NT2/D1 (cell line): ENCODE measurements around the gene LLGL2.

Experiments used
- SUZ12 ChIP-seq: IDR thresholded peaks from 2 replicates; pipeline ENCODE4 v1.6.1; 2011; ENCODE audit not compliant: insufficient read length, insufficient read depth; ENCODE audit errors: extremely low read depth
- YY1 ChIP-seq: IDR thresholded peaks from 2 replicates; pipeline ENCODE4 v1.6.1; 2011; ENCODE audit not compliant: insufficient read length, insufficient read depth
- ZNF274 ChIP-seq: IDR thresholded peaks from 2 replicates; pipeline ENCODE4 v1.6.1; 2011; ENCODE audit warnings: mild to moderate bottlenecking, low read depth, low read length

DNA sequence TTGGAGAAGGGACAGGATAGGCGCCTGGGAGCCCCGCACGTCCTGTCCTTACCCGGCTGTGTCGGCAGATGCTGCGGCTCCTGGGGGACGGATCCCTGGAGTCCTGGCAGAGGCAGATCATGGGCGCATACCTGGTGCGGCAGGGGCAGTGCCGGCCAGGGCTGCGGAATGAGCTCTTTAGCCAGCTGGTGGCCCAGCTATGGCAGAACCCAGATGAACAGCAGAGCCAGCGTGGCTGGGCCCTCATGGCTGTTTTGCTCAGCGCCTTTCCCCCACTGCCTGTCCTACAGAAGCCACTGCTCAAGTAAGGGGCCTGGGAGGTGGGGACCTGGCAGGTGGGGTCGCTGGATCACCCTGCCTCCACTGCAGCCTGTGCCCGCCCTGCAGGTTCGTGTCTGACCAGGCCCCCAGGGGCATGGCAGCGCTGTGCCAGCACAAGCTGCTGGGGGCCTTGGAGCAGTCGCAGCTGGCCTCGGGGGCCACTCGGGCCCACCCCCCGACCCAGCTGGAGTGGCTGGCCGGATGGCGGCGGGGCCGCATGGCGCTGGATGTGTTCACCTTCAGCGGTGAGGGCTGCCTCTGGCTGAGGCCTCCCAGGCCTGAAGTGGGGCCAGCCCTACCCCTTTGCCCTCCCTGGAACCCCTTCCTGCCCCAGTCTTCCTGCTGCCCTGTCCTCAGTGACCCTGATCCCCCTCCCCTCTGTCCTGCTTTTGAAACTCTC is 87.6 kb downstream of the LLGL2 start:
- no peak for TF ChIP-seq ZNF274
- no peak for TF ChIP-seq SUZ12
- no peak for TF ChIP-seq YY1
